Brain microvascular endothelial cell (primary cell): ENCODE data around the gene RTBDN.

Experiments used
- DNase-seq: peaks from one replicate; pipeline ENCODE4 v3.0.0-alpha.2; 2020
- H3K27ac ChIP-seq: fragments of 250-450 bp; sonication (Bioruptor Pico); 2 replicates; pipeline ENCODE4 v1.5.1; 2020; ENCODE audit warnings: mild to moderate bottlenecking, moderate library complexity
- H3K27me3 ChIP-seq: fragments of 250-450 bp; sonication (Bioruptor Pico); replicated peaks from 2 replicates; pipeline ENCODE4 v1.5.1; 2020; ENCODE audit warnings: mild to moderate bottlenecking
- H3K36me3 ChIP-seq: fragments of 250-450 bp; sonication (Bioruptor Pico); replicated peaks from 2 replicates; pipeline ENCODE4 v1.5.1; 2020; ENCODE audit warnings: mild to moderate bottlenecking
- H3K4me3 ChIP-seq: 2 replicates; pipeline ENCODE4 v1.5.1; 2011; ENCODE audit warnings: low read depth, mild to moderate bottlenecking, control low read depth, low read length, moderate library complexity
- CTCF ChIP-seq: IDR thresholded peaks from 2 replicates; pipeline ENCODE4 v1.5.1; 2011; ENCODE audit warnings: low read depth, mild to moderate bottlenecking, moderate library complexity, low read length, control low read depth, inconsistent platforms; ENCODE audit errors: missing control alignments
- in situ Hi-C: cut with HindIII; loops from 2 replicates; pipeline ENCODE4 v1.10.0; 2017; ENCODE audit warnings: low sequenced_read_pairs, low pct_ligation_motif_present

The RTBDN gene

GRCh38 chr19:12838182-12838885, 4.0 kb upstream of the RTBDN start, which contains the start of gene MAST1:
TSS of gene MAST1 (plus strand) at chr19:12838515. CDS start at chr19:12838573, 58 bp downstream.
- no peak within 1 kb of the TSS for H3K27ac ChIP-seq
- peak within 1 kb of the TSS; percentile 15 for H3K4me3 ChIP-seq
- H3K36me3 ChIP-seq, result no peaks in the 10 kb centered on the region
- no peak for DNase-seq
- in situ Hi-C loops, result no loop called here
- peak; percentile 32 for TF ChIP-seq CTCF
- peaks cover 59% of the 10 kb centered on the region for H3K27me3 ChIP-seq

- Histone ChIP-seq H3K4me3 (no peak overlapping the region), H3K36me3 (no peaks in the 10 kb centered on the region), H3K27ac (no peak overlapping the region), H3K27me3 (peaks cover 63% of the 10 kb centered on the region)
- TF ChIP-seq CTCF, result no peak
- DNase-seq, result no peak
- in situ Hi-C loops, result no loop called here
These were observed 2.8 kb upstream of the RTBDN start for GRCh38 chr19:12837225-12837624.

- no peak for TF ChIP-seq CTCF
- Histone ChIP-seq H3K4me3 (no peak overlapping the region), H3K36me3 (no peaks in the 10 kb centered on the region), H3K27me3 (peaks cover 61% of the 10 kb centered on the region), H3K27ac (no peak overlapping the region)
- in situ Hi-C loops, result no loop called here
- DNase-seq, result no peak
These were observed 2.1 kb upstream of the RTBDN start for GRCh38 chr19:12836529-12836863.

GRCh38 chr19:12834976-12835757, 788 bp upstream of the RTBDN start:
- no peaks in the 10 kb centered on the region for H3K36me3 ChIP-seq
- DNase-seq, result no peak
- no peak overlapping the region for H3K4me3 ChIP-seq
- H3K27me3 ChIP-seq, result peaks cover 56% of the 10 kb centered on the region
- no peak for TF ChIP-seq CTCF
- no peak overlapping the region for H3K27ac ChIP-seq
- in situ Hi-C loops, result no loop called here

GRCh38 chr19:12833738-12834565, 427 bp downstream of the RTBDN start:
- Histone ChIP-seq H3K4me3 (peak overlapping the region; percentile 41), H3K36me3 (no peaks in the 10 kb centered on the region), H3K27ac (no peak overlapping the region), H3K27me3 (peaks cover 47% of the 10 kb centered on the region)
- no peak for DNase-seq
- in situ Hi-C loops, result no loop called here
- no peak for TF ChIP-seq CTCF
